Keratinocyte (primary cell): Measurements from ENCODE around the gene CD2. TPM values are rescaled to one million over a fixed set of nuclear protein-coding genes. Genes with fewer than 3 reads are reported as not detected.

ENCODE experiments used
- DNase-seq: peaks from one replicate; pipeline ENCODE4 v3.0.0-alpha.2; 2011; ENCODE audit warnings: low read depth, missing footprints, low spot score
- FAIRE-seq: peaks from 2 replicates; lab custom pipeline; 2011; peaks lifted over from hg19 to GRCh38; lab: Jason Lieb, UNC
- H2AFZ ChIP-seq: 2 replicates; pipeline ENCODE4 v1.6.0; 2012; ENCODE audit warnings: low read length, control low read depth, inconsistent platforms; ENCODE audit not compliant: control insufficient read depth
- H3K27ac ChIP-seq: 2 replicates; pipeline ENCODE4 v1.5.1; 2011; ENCODE audit warnings: low read length; ENCODE audit not compliant: control insufficient read depth, insufficient read depth
- H3K27me3 ChIP-seq: 3 replicates; pipeline ENCODE4 v1.6.0; 2011; ENCODE audit warnings: low read length; ENCODE audit not compliant: control insufficient read depth, insufficient read depth; ENCODE audit errors: extremely low read depth
- H3K36me3 ChIP-seq, 2 experiments: 2 replicates in 1 of 2; 3 replicates in 1 of 2; pipeline ENCODE4 v1.5.1; 2011; ENCODE audit warnings: low read length in 2 of 2, mild to moderate bottlenecking in 1 of 2; ENCODE audit not compliant: control insufficient read depth in 2 of 2, insufficient read depth in 2 of 2; ENCODE audit errors: extremely low read depth in 1 of 2
- H3K4me1 ChIP-seq: 3 replicates; pipeline ENCODE4 v1.5.1; 2011; ENCODE audit warnings: low read length; ENCODE audit not compliant: control insufficient read depth, insufficient read depth; ENCODE audit errors: extremely low read depth
- H3K4me2 ChIP-seq: 3 replicates; pipeline ENCODE4 v1.6.0; 2011; ENCODE audit warnings: low read depth, low read length; ENCODE audit not compliant: control insufficient read depth, insufficient read depth; ENCODE audit errors: extremely low read depth
- H3K4me3 ChIP-seq, 3 experiments: fragments of 200-600 bp in 1 of 3; sonication (generic) in 1 of 3; 2 replicates in 2 of 3; 3 replicates in 1 of 3; pipeline ENCODE4 v1.5.1; 2011 to 2016; ENCODE audit warnings: low read length in 3 of 3, mild to moderate bottlenecking in 3 of 3, control low read depth in 2 of 3, inconsistent platforms in 1 of 3, low read depth in 1 of 3, mixed read lengths in 1 of 3, mixed run types in 1 of 3, moderate library complexity in 1 of 3; ENCODE audit not compliant: control insufficient read depth in 2 of 3, insufficient read depth in 2 of 3; ENCODE audit errors: extremely low read depth in 1 of 3
- H3K79me2 ChIP-seq: 2 replicates; pipeline ENCODE4 v1.6.0; 2012; ENCODE audit warnings: low read length; ENCODE audit not compliant: control insufficient read depth, insufficient read depth
- H3K9ac ChIP-seq: 3 replicates; pipeline ENCODE4 v1.6.0; 2011; ENCODE audit warnings: low read length; ENCODE audit not compliant: control insufficient read depth, insufficient read depth; ENCODE audit errors: extremely low read depth
- H3K9me1 ChIP-seq: 3 replicates; pipeline ENCODE4 v1.6.0; 2011; ENCODE audit warnings: low read length; ENCODE audit not compliant: control insufficient read depth, insufficient read depth; ENCODE audit errors: extremely low read depth
- H3K9me3 ChIP-seq: 2 replicates; pipeline ENCODE4 v1.5.1; 2012; ENCODE audit warnings: low read depth, low read length; ENCODE audit not compliant: control insufficient read depth
- H4K20me1 ChIP-seq: 3 replicates; pipeline ENCODE4 v1.6.0; 2011; ENCODE audit warnings: low read length; ENCODE audit not compliant: control insufficient read depth, insufficient read depth; ENCODE audit errors: extremely low read depth
- CTCF ChIP-seq, 3 experiments: IDR thresholded peaks in 1 of 3; conservative IDR thresholded peaks in 1 of 3; optimal IDR thresholded peaks in 1 of 3; 2 replicates in 2 of 3; 3 replicates in 1 of 3; pipeline versions ENCODE3 to v1.5.1; 2011; ENCODE audit warnings: low read length in 3 of 3, mild to moderate bottlenecking in 3 of 3, moderate library complexity in 2 of 3, control low read depth in 1 of 3, inconsistent platforms in 1 of 3; ENCODE audit not compliant: insufficient read depth in 2 of 3; ENCODE audit errors: extremely low read depth in 1 of 3
- EZH2 ChIP-seq: IDR thresholded peaks from one replicate; pipeline ENCODE4 v1.6.1; 2012; ENCODE audit warnings: inconsistent platforms, mild to moderate bottlenecking, low read length, moderate library complexity
- dilution Hi-C: fragments of 300-500 bp; cut with MboI; formaldehyde crosslinking; loops from one replicate; pipeline ENCODE4 v1.7.0; 2020; ENCODE audit warnings: low sequenced_read_pairs; ENCODE audit not compliant: extremely low pct_ligation_motif_present
- polyA plus RNA-seq, 5 experiments: library from polyadenylated mRNA; depleted of rRNA in 3 of 5; stranded (reverse) in 3 of 5; stranded (forward) in 1 of 5; unstranded in 1 of 5; fragments of >200 nt; gene quantifications; 1 replicate in 1 of 5; 2 replicates in 3 of 5; 3 replicates in 1 of 5; pipeline versions ENCODE4 v1.2.1 to v1.2.3, GENCODE V29; 2011 to 2012; ENCODE audit warnings: missing spikeins in 2 of 5, low read depth in 1 of 5, low replicate concordance in 1 of 5

Gene CD2
- polyA plus RNA-seq, 1 donor (not counting 4 experiments of a cell fraction or from before 2014, with no cell fraction given) = not detected

GRCh38 chr1:116817582-116818064 lies 63.4 kb downstream of the CD2 start:
- H3K36me3 ChIP-seq = no peaks in the 10 kb centered on the region
- H2AFZ ChIP-seq = no peak overlapping the region
- H3K79me2 ChIP-seq = no peaks in the 10 kb centered on the region
- dilution Hi-C loops = no loop called here
- TF ChIP-seq EZH2 = no peak
- TF ChIP-seq CTCF (optimal IDR thresholded peaks at IDR 0.05 in 1 of 3, IDR thresholded peaks at IDR 0.05 in 1 of 3, conservative IDR thresholded peaks at IDR 0.05 in 1 of 3; ENCODE audit: extremely low read depth in 1 of 3, insufficient read depth in 2 of 3, low read length in 3 of 3) = peak; percentile 84 to 89 (median 85)
- FAIRE-seq (peak; percentile 52), DNase-seq (peak; percentile 64)
- no peaks in the 10 kb centered on the region for H3K9me1 ChIP-seq
- no peak overlapping the region for H3K4me2 ChIP-seq
- H3K27ac ChIP-seq = no peak overlapping the region
- H4K20me1 ChIP-seq = no peaks in the 10 kb centered on the region
- H3K9me3 ChIP-seq = no peaks in the 10 kb centered on the region
- no peak overlapping the region for H3K9ac ChIP-seq
- no peaks in the 10 kb centered on the region for H3K27me3 ChIP-seq
- H3K4me3 ChIP-seq = no peak overlapping the region
- H3K4me1 ChIP-seq = peaks cover 10% of the 10 kb centered on the region

Other genes starting within 250 kb of the CD2 start
- gene CD58, start 183.4 kb upstream of the CD2 start, polyA plus RNA-seq = 15.6 to 38.6 TPM (median 32.6 TPM) in 3 replicates
- 47.4 to 83.3 TPM (median 53.4 TPM) in 3 replicates for gene IGSF3, start 86.7 kb upstream of the CD2 start, polyA plus RNA-seq
- 153 to 177 TPM (median 172 TPM) in 3 replicates for gene PTGFRN, start 155.5 kb downstream of the CD2 start, polyA plus RNA-seq
- 0.86 to 2.2 TPM (median 1.8 TPM) in 3 replicates for gene CD101, start 247.3 kb downstream of the CD2 start, polyA plus RNA-seq